Ovary (tissue), 9 donors: Measurements from ENCODE around the gene RASGEF1B. TPM values are rescaled to one million over a fixed set of nuclear protein-coding genes. Genes with fewer than 3 reads are reported as not detected.
A peak's percentile ranks its signal among the peaks of the same experiment; 100 is the strongest.
"Not testable (repeated sequence)": the region's sequence is repeated elsewhere in the genome, so short reads cannot be mapped to it uniquely, and the experiment has no call there.

Experiments
- DNase-seq, 5 donors: peaks; one replicate each; pipeline ENCODE4 v3.0.0-alpha.2; 2019 to 2020
- H3K27ac ChIP-seq, 2 donors: fragments of 200-600 bp; one replicate each; pipeline versions ENCODE4 v1.5.1 to v1.8.0; 2019 to 2022
- H3K27me3 ChIP-seq: fragments of 200-600 bp; one replicate; pipeline ENCODE4 v1.8.0; 2022
- H3K36me3 ChIP-seq: fragments of 200-600 bp; sonication (generic); one replicate; pipeline ENCODE4 v1.5.1; 2019
- H3K4me1 ChIP-seq: one replicate; pipeline ENCODE4 v1.8.1; 2013; ENCODE audit warnings: mild to moderate bottlenecking, moderate library complexity; ENCODE audit not compliant: insufficient read depth
- H3K4me3 ChIP-seq: fragments of 200-600 bp; sonication (generic); one replicate; pipeline ENCODE4 v1.5.1; 2017
- H3K9me3 ChIP-seq, 2 donors: fragments of 200-600 bp in 1 of 2; sonication (generic) in 1 of 2; one replicate each; pipeline versions ENCODE4 v1.5.1 to v1.8.1; 2013 to 2019; ENCODE audit warnings: mild to moderate bottlenecking in 1 of 2, moderate library complexity in 1 of 2
- CTCF ChIP-seq, 3 donors: fragments of 450-650 bp in 2 of 3; fragments of 200-600 bp in 1 of 3; IDR thresholded peaks; one replicate each; pipeline versions ENCODE4 v1.5.1 to v1.8.0; 2016 to 2022; ENCODE audit warnings: antibody characterized with exemption in 3 of 3, mild to moderate bottlenecking in 1 of 3
- EP300 ChIP-seq: sonication (generic); formaldehyde crosslinking; IDR thresholded peaks from one replicate; pipeline ENCODE4 v1.6.1; 2017; ENCODE audit warnings: antibody characterized with exemption
- POLR2A ChIP-seq: fragments of 450-650 bp; IDR thresholded peaks from one replicate; pipeline ENCODE4 v1.6.1; 2017; ENCODE audit warnings: antibody characterized with exemption, mild to moderate bottlenecking, moderate library complexity
- WGBS, 3 donors: extraction: QIAGEN DNeasy Blood & Tissue Kit in 1 of 3; methylation state at CpG; one replicate each; pipeline versions ENCODE4 v1.1.5 to v1.1.7; 2013 to 2017; 5-methylcytosine and 5-hydroxymethylcytosine counted together
- intact Hi-C, 4 donors: fragments of 100-400 bp; cut with DNase I; formaldehyde crosslinking; loops; one replicate each; pipeline versions ENCODE4 v1.11.0 to v1.15.1; 2022 to 2023
- polyA plus RNA-seq, 2 donors: library from polyadenylated mRNA; stranded (reverse); fragments of 200-250 nt in 1 of 2; fragments of 350-450 nt in 1 of 2; fragmentation: Illumina TruSeq in 1 of 2; extraction: RNeasy Lipid Tissue Mini Kit (QIAGEN cat#74804) in 1 of 2; gene quantifications; one replicate each; pipeline ENCODE4 v1.2.3, GENCODE V29; 2013 to 2014
- total RNA-seq, 7 donors: library from RNA; depleted of rRNA in 2 of 7; stranded (reverse); fragments of >200 nt in 2 of 7; fragmentation: NEBNext Ultra II Directional in 3 of 7; extraction: Animal tissue kit (Norgen Biotek cat#: 25700) in 3 of 7; gene quantifications; one replicate each; pipeline versions ENCODE4 v1.1.0 to v1.2.4, GENCODE V29; 2016 to 2023
- donor health status: DM: no; HTN: no; CAD: no; lungs with moderate emphysema.
- donor health status: DM: no; HTN: no; CAD: no.
- donor health status: Bipolar disorder and iron deficiency.
- donor health status: DM: yes; HTN: yes; CAD: no.
- donor health status: DM: no; HTN: no; CAD: no.
- donor health status: DM: yes; HTN: yes; CAD: no.

RASGEF1B gene
- total and polyA plus RNA-seq, 9 donors: 1.1 to 14.4 (median 4.3) TPM

GRCh38 chr4:81481151-81481550 lies 9.4 kb upstream of the RASGEF1B start:
- TF ChIP-seq CTCF (IDR thresholded peaks at IDR 0.05) (no peak), POLR2A (no peak), EP300 (no peak)
- no peak overlapping the region for H3K27ac ChIP-seq
- intact Hi-C loops: no loop called here
- no peaks in the 10 kb centered on the region for H3K27me3 ChIP-seq
- no peaks in the 10 kb centered on the region for H3K36me3 ChIP-seq
- no peak for DNase-seq
- H3K9me3 ChIP-seq: no peaks in the 10 kb centered on the region
- 65 to 83% (median 72%) methylated on average over 3 of the region's 3 CpGs for WGBS, 3 donors
- no peaks in the 10 kb centered on the region for H3K4me1 ChIP-seq
- H3K4me3 ChIP-seq: no peak overlapping the region

- H3K36me3 ChIP-seq, H3K27me3 ChIP-seq, H3K4me1 ChIP-seq, H3K9me3 ChIP-seq, DNase-seq, intact Hi-C loops, H3K4me3 ChIP-seq, H3K27ac ChIP-seq: not testable (repeated sequence)
- WGBS, 3 donors: 48 to 74% (median 69%) methylated on average over 2 of the region's 2 CpGs
Measured at GRCh38 chr4:81479573-81479972, 7.9 kb upstream of the RASGEF1B start.

- H3K36me3 ChIP-seq, H3K4me1 ChIP-seq, H3K4me3 ChIP-seq, H3K9me3 ChIP-seq, DNase-seq, H3K27ac ChIP-seq, H3K27me3 ChIP-seq: not testable (repeated sequence)
- 84 to 87% (median 85%) methylated on average over 19 of the region's 19 CpGs for WGBS, 3 donors
- intact Hi-C loops: loop anchor here in 2 of 4 donors (5.0 kb wide), 1 partner anchor 374 kb away; no protein-coding TSS in a partner anchor
Measured at GRCh38 chr4:81473331-81474265, 1.9 kb upstream of the RASGEF1B start.

GRCh38 chr4:81472281-81473182 lies 825 bp upstream of the RASGEF1B start:
- Histone ChIP-seq H3K4me3 (peak overlapping the region; percentile 55), H3K27ac (peak overlapping the region in 1 of 2 donors; percentile 53), H3K27me3 (no peaks in the 10 kb centered on the region), H3K36me3 (no peaks in the 10 kb centered on the region), H3K4me1 (no peaks in the 10 kb centered on the region), H3K9me3 (no peaks in the 10 kb centered on the region)
- intact Hi-C loops: loop anchor here in 2 of 4 donors (5.0 kb wide), 1 partner anchor 375 kb away; no protein-coding TSS in a partner anchor
- 32 to 38% (median 34%) methylated on average over 9 of the region's 9 CpGs for WGBS, 3 donors
- DNase-seq: peak in 3 of 5 donors; percentile 17 to 45 (median 26)
- TF ChIP-seq EP300: no peak
- no peak for TF ChIP-seq POLR2A
- TF ChIP-seq CTCF (IDR thresholded peaks at IDR 0.05): no peak

- Histone ChIP-seq H3K4me1 (no peaks in the 10 kb centered on the region), H3K27ac (peak overlapping the region; percentile 53 to 69), H3K27me3 (no peaks in the 10 kb centered on the region), H3K9me3 (no peaks in the 10 kb centered on the region), H3K36me3 (no peaks in the 10 kb centered on the region), H3K4me3 (peak overlapping the region; percentile 55)
- 0% methylated on average over 21 of the region's 21 CpGs for WGBS, 3 donors
- no peak for DNase-seq
- no peak for TF ChIP-seq POLR2A
- TF ChIP-seq CTCF (IDR thresholded peaks at IDR 0.05): no peak
- TF ChIP-seq EP300: no peak
- intact Hi-C loops: loop anchor here in 2 of 4 donors (5.0 kb wide), 1 partner anchor 376 kb away; no protein-coding TSS in a partner anchor
Measured at GRCh38 chr4:81471298-81471587, 464 bp downstream of the RASGEF1B start.
